GM19397 (cell line): Measurements from ENCODE around the gene PIBF1.

ENCODE experiments used
- ATAC-seq: cut with Tn5 transposase; IDR thresholded peaks from one replicate; pipeline ENCODE4 v1.9.1; 2021; ENCODE audit warnings: mild to moderate bottlenecking, moderate library complexity; ENCODE audit not compliant: unreplicated experiment

The PIBF1 gene

GRCh38 chr13:73058736-73059459, 277.0 kb downstream of the PIBF1 start, which contains the start of gene KLF5:
Gene KLF5 (plus strand): TSS chr13:73059005. CDS start chr13:73059328, 323 bp downstream.
- ATAC-seq = peak; percentile 98

GRCh38 chr13:73059460-73060250, 277.7 kb downstream of the PIBF1 start:
- peak; percentile 34 for ATAC-seq

- no peak for ATAC-seq
Observed at GRCh38 chr13:73060251-73061160, 278.6 kb downstream of the PIBF1 start.

- ATAC-seq = no peak
Observed at GRCh38 chr13:73061473-73061872, 279.5 kb downstream of the PIBF1 start.

- ATAC-seq = no peak
Observed at GRCh38 chr13:73061876-73062275, 279.9 kb downstream of the PIBF1 start.

- no peak for ATAC-seq
Observed at GRCh38 chr13:73062468-73062867, 280.5 kb downstream of the PIBF1 start.

- no peak for ATAC-seq
Observed at GRCh38 chr13:73063166-73063565, 281.2 kb downstream of the PIBF1 start.

- no peak for ATAC-seq
Observed at GRCh38 chr13:73065036-73065435, 283.1 kb downstream of the PIBF1 start.

GRCh38 chr13:73065665-73066340, 283.9 kb downstream of the PIBF1 start:
- ATAC-seq = no peak
